ENCODE data around the gene PRRT2.

Gene PRRT2

GRCh38 chr16:29862884-29863668 is 51.1 kb downstream of the PRRT2 start, which contains the start of gene CDIPT:
Gene CDIPT, minus strand, starts transcription at chr16:29863226. Its CDS starts 369 bp downstream, at chr16:29862857.
- peak; percentile 98 for DNase-seq (ENCODE audit: low read depth, low spot score)
- TF ChIP-seq CTCF (IDR thresholded peaks at IDR 0.05; ENCODE audit: low read depth, low read length) = peak; percentile 82
- in situ Hi-C loops (cut with HindIII; ENCODE audit: low sequenced_read_pairs) = no loop called here
- peak within 1 kb of the TSS; percentile 80 for H3K4me3 ChIP-seq (ENCODE audit: low read depth, low read length)

- in situ Hi-C loops (cut with HindIII; ENCODE audit: low sequenced_read_pairs) = no loop called here
- DNase-seq (ENCODE audit: low read depth, low spot score) = no peak
- TF ChIP-seq CTCF (IDR thresholded peaks at IDR 0.05; ENCODE audit: low read depth, low read length) = no peak
- peak overlapping the region; percentile 21 for H3K4me3 ChIP-seq (ENCODE audit: low read depth, low read length)
These were observed 51.6 kb downstream of the PRRT2 start for GRCh38 chr16:29863669-29863984.

GRCh38 chr16:29864205-29864604 is 52.2 kb downstream of the PRRT2 start:
- TF ChIP-seq CTCF (IDR thresholded peaks at IDR 0.05; ENCODE audit: low read depth, low read length) = no peak
- DNase-seq (ENCODE audit: low read depth, low spot score) = no peak
- in situ Hi-C loops (cut with HindIII; ENCODE audit: low sequenced_read_pairs) = no loop called here
- no peak overlapping the region for H3K4me3 ChIP-seq (ENCODE audit: low read depth, low read length)

All from astrocyte of the spinal cord (primary cell).